LHCN-M2 (cell line): ENCODE results near the gene LIMCH1. TPM values are rescaled to one million over a fixed set of nuclear protein-coding genes. Genes with fewer than 3 reads are reported as not detected.
A peak's percentile ranks its signal among the peaks of the same experiment; 100 is the strongest.

Source experiments
- DNase-seq: peaks from one replicate; pipeline ENCODE4 v3.0.0-alpha.2; 2012; ENCODE audit warnings: low read depth
- total RNA-seq: library from RNA; depleted of rRNA; stranded (reverse); fragments of >200 nt; gene quantifications from 2 replicates; pipeline ENCODE4 v1.2.3, GENCODE V29; 2014

LIMCH1 gene
- total RNA-seq, 1 experiment from 2014 or later = 5.1 TPM

DNA sequence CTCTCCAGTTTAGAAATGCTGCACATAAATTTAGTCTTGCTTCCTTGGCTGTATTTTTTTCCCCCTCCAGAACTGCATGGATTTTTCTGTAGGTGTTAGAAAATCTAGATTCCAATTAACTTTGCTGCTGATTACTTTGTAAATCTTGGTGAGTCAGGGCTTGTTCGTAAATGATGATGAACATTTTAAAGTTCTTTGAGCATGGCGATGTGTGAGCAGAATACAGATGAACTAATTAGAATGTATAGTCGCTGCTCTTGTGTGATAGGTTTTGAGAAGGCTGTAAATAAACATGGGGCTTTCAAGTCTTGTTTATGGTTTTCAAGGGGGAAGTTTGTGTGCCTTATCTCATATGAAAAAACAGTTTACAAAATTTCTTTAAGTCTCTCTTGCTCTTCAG lies 23.3 kb downstream of the LIMCH1 start:
- DNase-seq = no peak

DNA sequence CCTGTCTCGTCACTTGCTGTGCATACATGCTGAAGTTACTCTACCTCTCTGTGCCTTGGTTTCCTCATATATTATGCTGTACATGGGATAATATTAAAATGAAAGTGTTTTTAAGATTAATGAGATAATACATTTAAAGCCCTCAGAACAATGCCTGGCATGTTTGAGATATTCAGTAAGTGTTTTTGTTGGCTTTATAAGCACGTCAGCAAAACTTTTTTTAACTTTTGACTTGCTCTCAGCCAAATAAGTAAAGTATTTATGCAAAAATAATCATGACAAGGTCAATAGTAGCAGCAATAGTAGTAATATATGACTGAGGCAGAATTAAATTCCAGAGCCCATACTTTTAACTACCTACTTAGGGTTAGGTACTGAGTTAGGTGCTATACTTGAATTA lies 29.2 kb downstream of the LIMCH1 start:
- DNase-seq = no peak

GRCh38 chr4:41568363-41568762 lies 30.4 kb downstream of the LIMCH1 start:
- no peak for DNase-seq

DNA sequence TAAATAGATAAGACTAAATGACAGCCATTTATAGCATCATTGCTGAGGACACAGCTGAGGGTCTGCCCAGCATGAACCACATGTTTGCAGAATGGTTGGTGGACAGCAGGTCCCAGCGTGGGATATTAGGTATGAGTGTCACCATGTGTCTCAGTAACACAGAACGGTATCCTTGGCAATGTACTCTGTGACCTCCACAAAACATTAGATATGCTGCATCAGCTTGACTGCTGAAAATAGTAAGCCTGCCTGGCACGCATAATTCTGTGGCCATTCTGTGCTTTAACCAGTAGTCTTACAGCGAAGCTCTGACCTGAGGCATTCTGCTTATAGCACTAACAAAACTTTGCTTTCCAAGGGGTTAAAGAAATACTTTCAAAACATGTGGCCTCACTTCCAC lies 32.0 kb downstream of the LIMCH1 start:
- peak; percentile 15 for DNase-seq

DNA sequence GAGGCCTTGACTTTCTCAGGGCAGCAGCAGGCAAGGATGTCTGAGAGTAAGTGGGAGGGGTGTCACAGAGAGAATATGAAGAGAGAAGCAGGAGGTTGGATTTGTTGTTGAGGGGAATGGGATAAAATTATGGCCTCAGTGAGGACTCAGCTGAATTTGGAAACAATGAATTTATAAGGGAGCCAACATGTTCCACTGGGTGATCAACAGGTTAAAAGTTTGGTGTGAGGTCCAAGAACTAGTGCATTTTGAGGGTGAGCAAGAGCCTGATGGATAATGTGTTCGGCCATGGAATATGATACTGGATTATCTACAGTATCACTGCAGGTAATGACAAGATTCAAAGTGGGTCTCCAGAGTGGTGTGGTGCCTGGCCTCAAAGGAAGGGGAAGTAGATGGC lies 33.5 kb downstream of the LIMCH1 start:
- DNase-seq = no peak

- DNase-seq = peak; percentile 17
Measured at GRCh38 chr4:41572516-41572915, 34.6 kb downstream of the LIMCH1 start.

- DNase-seq = no peak
Measured at GRCh38 chr4:41572956-41573355, 35.0 kb downstream of the LIMCH1 start.

GRCh38 chr4:41573502-41574001 lies 35.6 kb downstream of the LIMCH1 start:
- peak; percentile 52 for DNase-seq

DNA sequence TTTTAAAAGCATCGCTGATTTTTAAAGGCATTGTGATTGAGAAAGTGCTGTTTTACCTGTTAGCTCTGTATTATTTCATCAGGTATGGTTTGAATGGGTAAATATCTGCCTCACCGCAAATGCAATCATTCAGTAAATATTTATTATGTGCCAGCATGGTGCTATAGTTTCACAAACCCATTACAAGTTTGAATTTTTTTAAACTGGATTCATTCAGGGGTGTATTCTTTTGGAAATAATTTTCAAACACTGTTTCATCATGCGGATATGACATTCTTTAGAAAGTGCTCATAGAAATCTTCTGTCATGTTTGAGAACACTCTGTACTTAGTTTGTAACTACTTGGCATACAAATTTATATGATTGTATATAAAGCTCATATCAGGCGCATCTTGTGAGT lies 37.2 kb downstream of the LIMCH1 start:
- DNase-seq = peak; percentile 52

GRCh38 chr4:41575665-41576064 lies 37.7 kb downstream of the LIMCH1 start:
- no peak for DNase-seq

DNA sequence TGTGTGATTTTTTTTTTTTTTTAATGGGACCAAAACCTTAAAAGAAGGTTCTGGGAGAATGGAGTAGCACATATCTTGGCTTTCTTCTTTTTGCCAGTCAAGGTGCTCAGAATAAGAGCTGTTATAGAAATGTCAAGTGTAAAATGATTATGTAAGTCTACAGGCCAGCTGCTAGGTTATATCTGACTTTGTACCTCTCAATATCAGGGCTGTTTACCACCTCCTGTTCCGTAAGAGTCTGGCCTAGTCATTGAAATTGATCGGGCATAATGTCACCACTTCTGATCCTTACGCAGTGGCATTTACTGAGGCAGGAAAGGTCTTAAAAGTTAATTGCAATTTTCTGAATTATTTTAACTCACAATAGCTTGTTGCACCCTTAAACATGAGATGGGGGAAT lies 41.1 kb downstream of the LIMCH1 start:
- DNase-seq = no peak

DNA sequence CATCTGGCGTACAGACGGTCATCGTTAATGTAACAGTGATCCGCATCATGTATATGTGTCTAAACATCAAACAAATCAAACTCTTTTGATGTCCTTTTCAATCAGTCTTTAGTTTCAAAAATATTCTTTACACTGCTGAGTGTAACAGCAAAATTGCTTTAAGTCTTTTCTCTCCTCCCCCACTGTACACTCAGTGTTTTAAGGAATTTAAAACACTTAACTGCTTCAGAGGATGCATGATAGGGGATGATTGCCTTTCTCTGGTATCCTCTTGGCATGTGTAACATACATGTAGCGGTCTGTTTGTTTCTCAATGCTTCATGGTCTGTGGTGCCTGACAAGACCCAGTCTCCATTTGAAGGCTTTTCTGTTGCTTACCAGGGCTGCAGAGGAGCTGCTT lies 41.6 kb downstream of the LIMCH1 start:
- DNase-seq = no peak

GRCh38 chr4:41580007-41580406 lies 42.0 kb downstream of the LIMCH1 start:
- no peak for DNase-seq

DNA sequence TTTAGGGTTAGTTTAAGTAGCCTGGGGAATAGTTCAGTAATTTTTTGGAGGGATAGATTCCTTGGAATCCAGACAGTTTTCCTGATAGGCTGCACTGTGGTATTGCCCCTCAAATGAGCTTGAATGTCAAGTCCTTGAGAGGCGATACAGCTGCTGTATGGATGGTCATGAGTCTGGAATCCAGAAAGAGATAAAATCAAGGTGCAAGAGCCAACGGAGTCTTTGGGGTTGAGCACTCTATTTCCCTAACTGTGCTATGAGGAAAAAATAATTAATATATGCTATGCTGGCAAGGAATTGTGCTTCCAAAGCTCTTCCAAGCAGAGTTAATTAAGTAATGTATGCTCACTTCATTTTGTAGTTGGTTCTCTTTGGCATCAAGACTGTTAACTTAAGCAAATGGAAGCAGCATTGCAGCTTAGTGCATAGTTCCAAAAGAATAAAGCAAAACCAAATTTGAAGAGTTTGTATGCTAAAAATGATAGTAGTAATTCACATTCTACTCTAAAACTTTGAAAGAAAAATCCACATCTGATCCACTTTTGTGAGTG lies 48.8 kb downstream of the LIMCH1 start:
- DNase-seq = no peak

- no peak for DNase-seq
Measured at GRCh38 chr4:41587286-41587685, 49.3 kb downstream of the LIMCH1 start.

GRCh38 chr4:41590591-41590990 lies 52.6 kb downstream of the LIMCH1 start:
- no peak for DNase-seq

DNA sequence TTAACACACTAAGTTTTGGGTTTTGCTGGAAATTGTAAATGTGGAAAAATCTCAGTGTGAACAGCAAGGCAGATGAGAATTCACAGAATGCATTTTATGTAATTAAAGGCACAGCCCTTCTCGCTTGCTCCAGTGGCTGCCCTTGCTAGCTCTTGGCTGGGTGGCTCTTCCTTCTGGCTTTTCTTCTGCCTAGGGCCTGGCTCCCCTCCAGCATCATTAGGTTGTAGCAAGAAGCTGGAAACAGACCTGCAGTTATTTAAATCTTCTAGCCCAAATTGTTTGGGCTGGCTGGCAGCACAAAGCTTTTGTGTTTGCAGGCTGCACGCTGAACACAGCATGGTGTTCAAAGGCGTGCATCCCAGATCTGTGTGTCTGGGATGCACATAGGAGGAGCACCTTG lies 56.5 kb downstream of the LIMCH1 start:
- no peak for DNase-seq

DNA sequence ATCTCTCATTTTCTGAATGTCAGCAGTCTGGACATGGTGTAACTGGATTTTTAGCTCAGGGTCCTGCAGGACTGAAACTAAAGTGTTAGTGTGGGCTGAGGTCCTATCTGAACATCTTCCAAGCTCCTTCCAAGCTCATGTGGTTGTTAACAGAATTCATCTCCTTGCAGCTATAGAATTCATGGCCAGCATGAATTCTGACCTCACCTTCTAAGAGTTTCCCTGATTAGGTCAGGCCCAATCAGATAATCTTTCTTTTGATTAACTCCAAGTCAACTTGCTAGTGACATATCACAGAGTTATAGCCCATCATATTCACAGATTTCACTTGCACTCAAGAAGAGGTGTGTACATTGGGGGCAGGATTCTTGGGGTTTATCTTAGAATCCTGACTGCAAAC lies 59.5 kb downstream of the LIMCH1 start:
- DNase-seq = no peak

GRCh38 chr4:41598580-41598979 lies 60.6 kb downstream of the LIMCH1 start:
- DNase-seq = peak; percentile 19

DNA sequence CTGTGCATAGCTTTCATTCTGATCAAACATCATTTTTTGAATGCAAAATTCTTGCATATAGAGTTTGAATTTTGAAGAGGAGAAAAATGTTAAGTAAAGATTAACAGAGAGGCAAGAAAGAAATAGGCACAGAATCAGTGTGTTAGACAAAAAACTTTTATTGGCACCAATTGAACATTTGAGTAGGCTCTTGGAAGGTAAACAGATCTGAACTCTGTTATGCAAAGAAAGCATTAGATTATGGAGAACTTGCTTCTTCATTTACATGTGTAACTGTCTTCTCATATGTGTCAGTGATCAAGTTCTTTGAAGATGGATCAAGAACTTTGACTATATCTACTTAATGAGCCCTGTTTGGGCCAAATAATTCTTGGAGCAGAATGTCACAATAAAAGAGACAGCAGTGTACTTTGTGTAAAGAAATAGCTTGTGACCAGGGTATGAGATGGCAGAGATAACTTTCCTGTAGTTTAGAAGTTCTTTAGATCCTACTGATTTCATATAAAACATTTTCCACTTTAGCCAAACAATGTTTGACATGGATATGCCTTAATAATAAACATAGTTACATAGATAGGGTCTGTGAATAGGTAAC lies 61.3 kb downstream of the LIMCH1 start:
- no peak for DNase-seq

- DNase-seq = peak; percentile 63
Measured at GRCh38 chr4:41600243-41600912, 62.4 kb downstream of the LIMCH1 start.

DNA sequence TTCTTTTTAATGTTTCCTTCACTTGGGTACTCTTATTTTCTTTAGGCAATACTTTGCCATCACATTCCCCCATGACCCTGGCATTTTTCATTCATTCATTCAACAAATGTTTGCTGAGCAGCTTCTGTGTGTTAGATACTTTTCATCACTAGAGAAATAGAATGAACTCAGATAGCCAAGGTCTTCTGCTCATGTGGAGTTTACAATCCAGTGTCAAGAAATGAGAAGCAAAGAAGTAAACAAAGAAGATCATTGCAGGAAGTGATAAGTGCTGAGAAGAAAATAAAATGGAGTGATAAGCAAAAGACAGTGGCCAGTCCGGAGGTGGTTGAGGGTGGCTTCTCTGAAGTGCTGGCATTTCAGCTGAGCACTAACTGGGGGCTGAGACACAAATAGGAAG lies 63.1 kb downstream of the LIMCH1 start:
- no peak for DNase-seq

DNA sequence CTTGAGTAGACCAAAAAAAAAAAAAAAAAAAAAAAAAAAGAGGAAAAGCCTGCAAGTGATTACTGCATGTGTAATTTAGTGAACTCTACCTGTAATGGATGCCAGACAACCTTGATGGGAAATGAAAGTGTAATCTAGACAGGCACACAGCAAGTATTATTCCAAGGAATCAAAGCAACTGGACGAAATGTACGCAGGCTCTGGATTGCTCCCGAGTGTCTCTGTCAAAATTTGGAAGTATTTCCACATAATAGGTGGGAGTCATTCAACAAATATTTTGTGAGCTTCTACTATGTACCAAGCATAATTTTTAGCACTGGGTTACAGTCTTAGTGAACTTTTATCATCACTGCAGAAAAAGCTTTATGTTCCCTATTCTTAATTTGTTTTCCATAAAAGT lies 64.2 kb downstream of the LIMCH1 start:
- no peak for DNase-seq
